Ascending aorta (tissue), 2 donors: ENCODE data around the gene ST7. TPM values are rescaled to one million over a fixed set of nuclear protein-coding genes. Genes with fewer than 3 reads are reported as not detected.

Experiments
- DNase-seq, 2 donors: peaks; one replicate each; pipeline ENCODE4 v3.0.0-alpha.2; 2019; ENCODE audit warnings: low spot score in 2 of 2
- H3K27ac ChIP-seq, 2 donors: fragments of 200-600 bp; sonication (generic); one replicate each; pipeline ENCODE4 v1.5.1; 2016 to 2017; ENCODE audit warnings: mild to moderate bottlenecking in 1 of 2
- H3K27me3 ChIP-seq: fragments of 200-600 bp; sonication (generic); one replicate; pipeline ENCODE4 v1.5.1; 2017
- H3K36me3 ChIP-seq, 2 donors: fragments of 200-600 bp; sonication (generic); one replicate each; pipeline ENCODE4 v1.5.1; 2016
- H3K4me1 ChIP-seq, 2 donors: fragments of 200-600 bp; sonication (generic); one replicate each; pipeline ENCODE4 v1.5.1; 2016 to 2017; ENCODE audit warnings: mild to moderate bottlenecking in 1 of 2
- H3K4me3 ChIP-seq, 2 donors: fragments of 200-600 bp; sonication (generic); one replicate each; pipeline ENCODE4 v1.5.1; 2016 to 2017; ENCODE audit warnings: mild to moderate bottlenecking in 1 of 2
- H3K9me3 ChIP-seq, 2 donors: fragments of 200-600 bp; sonication (generic); one replicate each; pipeline ENCODE4 v1.5.1; 2016
- intact Hi-C: fragments of 100-400 bp; cut with DNase I; formaldehyde crosslinking; loops from one replicate; pipeline ENCODE4 v1.15.1; 2023
- total RNA-seq: library from RNA; depleted of rRNA; stranded (reverse); fragments of >200 nt; gene quantifications from one replicate; pipeline ENCODE4 v1.1.0, GENCODE V29; 2016
- TF ChIP-seq, protein P1 (sequence below), 3 experiments: fragments of 200-600 bp in 2 of 3; fragments of 450-650 bp in 1 of 3; sonication (generic) in 2 of 3; IDR thresholded peaks; one replicate each; pipeline ENCODE4 v1.5.1; 2016 to 2019; ENCODE audit warnings: antibody characterized with exemption in 3 of 3, mild to moderate bottlenecking in 1 of 3, moderate library complexity in 1 of 3

Gene ST7
- total RNA-seq, 1 donor from 2014 or later: 19.2 TPM

DNA sequence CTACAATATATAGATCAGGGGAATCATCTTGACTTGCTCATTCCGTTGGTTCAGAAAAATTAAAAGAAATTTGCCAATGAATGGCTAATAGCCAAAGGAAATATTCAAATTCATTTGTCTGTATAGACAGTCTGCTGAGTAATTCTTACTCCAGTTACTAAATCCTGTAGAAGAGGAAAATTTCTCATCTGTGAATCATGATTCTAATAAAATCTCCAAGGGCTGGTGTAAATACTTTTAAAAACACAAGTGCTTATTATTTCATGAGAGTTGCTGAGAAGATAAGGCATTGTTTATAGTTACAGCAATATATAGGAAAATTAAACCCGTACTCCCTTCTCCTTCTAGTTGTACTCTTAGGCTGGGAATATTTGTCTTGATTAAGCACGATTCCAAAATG, 316.6 kb downstream of the ST7 start:
- Histone ChIP-seq H3K4me1 (peaks cover 0 to 5% of the 10 kb centered on the region in 2 donors), H3K27me3 (no peaks in the 10 kb centered on the region), H3K27ac (peak overlapping the region in 1 of 2 donors; percentile 11), H3K4me3 (peak overlapping the region in 1 of 2 donors; percentile 10), H3K36me3 (no peaks in the 10 kb centered on the region), H3K9me3 (no peaks in the 10 kb centered on the region)
- TF ChIP-seq, protein P1, sequence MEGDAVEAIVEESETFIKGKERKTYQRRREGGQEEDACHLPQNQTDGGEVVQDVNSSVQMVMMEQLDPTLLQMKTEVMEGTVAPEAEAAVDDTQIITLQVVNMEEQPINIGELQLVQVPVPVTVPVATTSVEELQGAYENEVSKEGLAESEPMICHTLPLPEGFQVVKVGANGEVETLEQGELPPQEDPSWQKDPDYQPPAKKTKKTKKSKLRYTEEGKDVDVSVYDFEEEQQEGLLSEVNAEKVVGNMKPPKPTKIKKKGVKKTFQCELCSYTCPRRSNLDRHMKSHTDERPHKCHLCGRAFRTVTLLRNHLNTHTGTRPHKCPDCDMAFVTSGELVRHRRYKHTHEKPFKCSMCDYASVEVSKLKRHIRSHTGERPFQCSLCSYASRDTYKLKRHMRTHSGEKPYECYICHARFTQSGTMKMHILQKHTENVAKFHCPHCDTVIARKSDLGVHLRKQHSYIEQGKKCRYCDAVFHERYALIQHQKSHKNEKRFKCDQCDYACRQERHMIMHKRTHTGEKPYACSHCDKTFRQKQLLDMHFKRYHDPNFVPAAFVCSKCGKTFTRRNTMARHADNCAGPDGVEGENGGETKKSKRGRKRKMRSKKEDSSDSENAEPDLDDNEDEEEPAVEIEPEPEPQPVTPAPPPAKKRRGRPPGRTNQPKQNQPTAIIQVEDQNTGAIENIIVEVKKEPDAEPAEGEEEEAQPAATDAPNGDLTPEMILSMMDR (IDR thresholded peaks at IDR 0.05): no peak
- intact Hi-C loops: loop anchor here (10.0 kb wide), 1 partner anchor 65 kb away; no protein-coding TSS in a partner anchor
- no peak for DNase-seq

DNA sequence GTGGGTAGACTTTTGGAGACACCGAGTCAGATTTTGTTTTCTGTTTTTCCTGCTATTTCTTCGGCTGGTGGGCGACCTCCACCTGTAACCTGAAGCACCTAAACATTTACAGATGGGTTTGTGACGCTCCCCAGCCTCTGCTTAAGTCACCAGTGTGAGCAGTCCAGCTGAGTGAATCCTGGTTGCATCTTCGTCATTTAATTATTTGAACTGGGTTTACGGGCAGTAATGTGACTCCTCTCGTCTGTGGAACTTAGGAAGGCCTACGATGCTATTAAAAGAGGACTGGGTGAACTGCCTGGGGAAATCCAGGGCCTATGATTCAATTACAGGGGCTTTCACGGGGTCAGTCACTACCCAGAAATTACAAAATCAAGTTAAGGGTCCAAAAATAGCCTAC, 317.1 kb downstream of the ST7 start:
- Histone ChIP-seq H3K36me3 (no peaks in the 10 kb centered on the region), H3K4me3 (no peak overlapping the region), H3K27me3 (no peaks in the 10 kb centered on the region), H3K27ac (peak overlapping the region in 1 of 2 donors; percentile 11), H3K4me1 (peaks cover 0 to 5% of the 10 kb centered on the region in 2 donors), H3K9me3 (no peaks in the 10 kb centered on the region)
- no peak for DNase-seq
- TF ChIP-seq, protein P1 (IDR thresholded peaks at IDR 0.05): no peak
- intact Hi-C loops: loop anchor here (10.0 kb wide), 1 partner anchor 64 kb away; no protein-coding TSS in a partner anchor

DNA sequence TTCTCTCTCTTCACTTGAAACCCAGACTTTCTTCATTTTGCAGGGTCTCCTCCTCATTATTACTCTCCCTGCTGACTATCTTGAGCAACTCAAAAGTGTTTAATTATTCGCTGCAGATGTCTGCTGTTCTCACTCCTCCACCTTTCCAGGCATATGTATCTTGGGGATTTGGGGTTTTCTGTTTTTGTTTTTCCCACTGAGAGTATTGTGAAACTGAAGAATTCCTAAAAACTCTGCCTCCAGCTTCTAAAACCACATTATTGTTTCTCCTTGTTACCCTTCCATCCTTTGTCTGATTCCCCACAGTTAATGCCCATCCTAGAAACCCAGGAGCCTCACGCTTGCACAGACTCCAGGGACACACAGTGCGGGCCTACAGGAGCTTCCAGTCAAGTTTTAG, 318.3 kb downstream of the ST7 start:
- Histone ChIP-seq H3K4me3 (no peak overlapping the region), H3K36me3 (no peaks in the 10 kb centered on the region), H3K9me3 (no peaks in the 10 kb centered on the region), H3K4me1 (peaks cover 0 to 5% of the 10 kb centered on the region in 2 donors), H3K27ac (no peak overlapping the region), H3K27me3 (no peaks in the 10 kb centered on the region)
- intact Hi-C loops: loop anchor here (10.0 kb wide), 1 partner anchor 63 kb away; no protein-coding TSS in a partner anchor
- DNase-seq: no peak
- TF ChIP-seq, protein P1 (IDR thresholded peaks at IDR 0.05): no peak

DNA sequence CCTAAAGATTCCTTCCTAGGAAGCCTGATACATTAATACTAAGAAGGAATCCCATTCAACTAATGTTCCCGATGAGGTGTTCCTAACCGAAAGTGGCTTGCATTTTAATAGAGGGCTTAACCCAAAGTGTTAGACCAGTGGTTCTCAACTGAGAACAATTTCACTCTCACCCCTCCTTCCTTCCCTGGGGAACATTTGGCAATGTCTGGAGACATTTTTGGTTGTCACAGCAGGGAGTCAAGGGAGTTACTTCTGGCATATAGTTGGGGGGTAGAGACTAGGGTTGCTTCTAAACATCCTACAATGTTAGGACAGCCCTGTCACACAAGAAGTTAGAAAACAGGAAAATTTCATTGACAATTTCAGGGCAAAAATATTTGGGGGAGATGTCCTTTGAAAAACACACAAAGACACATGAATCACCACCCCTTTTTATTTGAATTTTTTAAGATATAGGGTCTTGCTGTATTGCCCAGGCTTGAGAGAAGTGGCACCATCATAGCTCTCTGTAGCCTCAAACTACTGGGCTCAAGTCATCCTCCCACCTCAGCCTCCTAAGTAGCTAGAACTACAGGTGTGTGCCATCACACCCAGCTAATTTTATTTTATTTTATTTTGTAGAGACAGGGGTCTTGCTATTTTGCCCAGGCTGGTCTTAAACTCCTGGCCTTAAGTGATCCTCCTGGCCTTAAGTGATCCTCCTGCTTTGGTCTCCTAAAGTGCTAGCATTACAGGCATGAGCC, 318.9 kb downstream of the ST7 start:
- no peak overlapping the region for H3K27ac ChIP-seq

DNA sequence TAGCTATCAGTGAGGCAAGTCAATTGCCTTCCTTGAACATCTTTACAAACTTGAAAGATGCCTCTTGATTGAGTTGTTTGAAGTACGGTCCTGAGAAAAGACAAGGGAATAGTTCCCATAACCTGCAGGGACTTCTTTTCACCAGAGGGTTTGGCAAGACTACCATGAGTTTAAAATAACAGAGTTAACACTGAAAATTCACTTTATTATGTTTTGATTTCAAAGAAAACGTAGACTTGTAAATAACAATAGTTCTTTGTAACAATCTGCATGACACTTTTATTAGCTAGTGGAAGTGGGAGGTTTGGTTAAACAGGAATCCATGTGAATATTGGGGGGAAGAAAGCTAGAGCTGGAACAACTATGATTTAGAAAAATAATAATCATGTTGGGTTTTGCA, 320.0 kb downstream of the ST7 start:
- no peak for DNase-seq
- H3K36me3 ChIP-seq: no peaks in the 10 kb centered on the region
- H3K27me3 ChIP-seq: no peaks in the 10 kb centered on the region
- TF ChIP-seq, protein P1 (IDR thresholded peaks at IDR 0.05): no peak
- intact Hi-C loops: loop anchor here (10.0 kb wide), 1 partner anchor 61 kb away; no protein-coding TSS in a partner anchor
- H3K4me3 ChIP-seq: no peak overlapping the region
- no peak overlapping the region for H3K27ac ChIP-seq
- H3K4me1 ChIP-seq: peaks cover 0 to 5% of the 10 kb centered on the region in 2 donors
- H3K9me3 ChIP-seq: no peaks in the 10 kb centered on the region

More for the DNA sequence above, 318.9 kb downstream of the ST7 start:
- H3K27me3 ChIP-seq: no peaks in the 10 kb centered on the region
- intact Hi-C loops: loop anchor here (10.0 kb wide), 1 partner anchor 63 kb away; no protein-coding TSS in a partner anchor
- no peaks in the 10 kb centered on the region for H3K9me3 ChIP-seq
- no peak overlapping the region for H3K4me3 ChIP-seq
- no peak for DNase-seq
- H3K36me3 ChIP-seq: no peaks in the 10 kb centered on the region
- H3K4me1 ChIP-seq: peaks cover 0 to 5% of the 10 kb centered on the region in 2 donors
- TF ChIP-seq, protein P1 (IDR thresholded peaks at IDR 0.05): no peak
